OCI-LY3 (cell line): Measurements from ENCODE around the gene PDE6H.
A peak's percentile ranks its signal among the peaks of the same experiment; 100 is the strongest.

Experiments
- H2AFZ ChIP-seq: fragments of 200-600, 300-600 bp; shearing (Covaris generic); 2 replicates; pipeline ENCODE4 v1.6.0; 2014; ENCODE audit warnings: antibody characterized with exemption, low read depth, low read length
- H3K27ac ChIP-seq: fragments of 200-600, 300-600 bp; sonication (generic); 2 replicates; pipeline ENCODE4 v1.5.1; 2014; ENCODE audit warnings: mild to moderate bottlenecking, low read length, moderate library complexity, mixed read lengths
- H3K27me3 ChIP-seq: fragments of 200-600, 300-600 bp; sonication (generic); 2 replicates; pipeline ENCODE4 v1.6.1; 2014; ENCODE audit warnings: low read depth, low read length, mixed read lengths
- H3K36me3 ChIP-seq: fragments of 200-600, 300-600 bp; sonication (generic); replicated peaks from 2 replicates; pipeline ENCODE3; 2014; ENCODE audit warnings: low read depth, low read length, mixed read lengths
- H3K4me1 ChIP-seq: fragments of 300-600, 200-600 bp; sonication (generic); 2 replicates; pipeline ENCODE4 v1.6.1; 2014; ENCODE audit warnings: low read length, mixed read lengths
- H3K4me2 ChIP-seq: fragments of 200-600, 300-600 bp; sonication (generic); 2 replicates; pipeline ENCODE4 v1.6.1; 2014; ENCODE audit warnings: low read length, mixed read lengths
- H3K4me3 ChIP-seq: fragments of 300-600, 200-600 bp; sonication (generic); 2 replicates; pipeline ENCODE4 v1.5.1; 2014; ENCODE audit warnings: antibody characterized with exemption, mild to moderate bottlenecking, low read length, moderate library complexity
- H3K79me2 ChIP-seq: fragments of 300-600, 200-600 bp; shearing (Covaris generic); 2 replicates; pipeline ENCODE4 v1.6.1; 2014; ENCODE audit warnings: mild to moderate bottlenecking, low read length, mixed read lengths
- H3K9ac ChIP-seq: fragments of 300-600, 200-600 bp; shearing (Covaris generic); 2 replicates; pipeline ENCODE4 v1.6.0; 2014; ENCODE audit warnings: mild to moderate bottlenecking, low read length, moderate library complexity
- H3K9me3 ChIP-seq: fragments of 200-600, 300-600 bp; shearing (Covaris generic); 2 replicates; pipeline ENCODE4 v1.6.1; 2014; ENCODE audit warnings: low read length, mixed read lengths; ENCODE audit not compliant: insufficient read depth
- H4K20me1 ChIP-seq: fragments of 200-600, 300-600 bp; sonication (generic); 2 replicates; pipeline ENCODE4 v1.6.1; 2016; ENCODE audit warnings: low read length, mixed read lengths; ENCODE audit not compliant: insufficient read depth
- EZH2phosphoT487 ChIP-seq: fragments of 200-600 bp; shearing (Covaris generic); IDR thresholded peaks from 2 replicates; pipeline ENCODE4 v1.6.1; 2018; ENCODE audit warnings: antibody characterized with exemption, mixed run types, low read depth
- TF ChIP-seq, protein P1 (sequence below): fragments of 200-600, 300-600 bp; sonication (generic); IDR thresholded peaks from 2 replicates; pipeline ENCODE4 v1.5.1; 2014; ENCODE audit warnings: antibody characterized with exemption, low read length, low read depth

Gene PDE6H

DNA sequence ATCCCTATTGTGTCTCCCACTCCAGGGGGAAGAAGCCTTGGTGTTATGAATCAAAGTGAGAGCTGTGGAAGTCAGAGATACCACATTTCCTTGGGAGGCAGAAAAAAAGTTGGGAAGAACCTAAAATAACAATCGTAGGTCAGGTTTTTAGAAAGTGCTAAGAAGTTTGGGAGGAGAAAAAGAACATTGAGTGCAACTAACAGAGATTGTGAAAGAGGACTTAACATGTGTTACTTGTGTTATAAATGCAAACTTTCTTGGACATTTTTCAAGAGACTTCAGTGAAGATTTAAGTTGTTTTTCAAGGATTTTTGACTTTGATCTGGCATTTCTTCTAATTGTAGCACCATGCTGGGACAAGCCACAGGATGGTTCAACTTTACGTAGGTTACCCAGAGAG, 26.7 kb upstream of the PDE6H start:
- TF ChIP-seq EZH2phosphoT487: no peak
- TF ChIP-seq, protein P1, sequence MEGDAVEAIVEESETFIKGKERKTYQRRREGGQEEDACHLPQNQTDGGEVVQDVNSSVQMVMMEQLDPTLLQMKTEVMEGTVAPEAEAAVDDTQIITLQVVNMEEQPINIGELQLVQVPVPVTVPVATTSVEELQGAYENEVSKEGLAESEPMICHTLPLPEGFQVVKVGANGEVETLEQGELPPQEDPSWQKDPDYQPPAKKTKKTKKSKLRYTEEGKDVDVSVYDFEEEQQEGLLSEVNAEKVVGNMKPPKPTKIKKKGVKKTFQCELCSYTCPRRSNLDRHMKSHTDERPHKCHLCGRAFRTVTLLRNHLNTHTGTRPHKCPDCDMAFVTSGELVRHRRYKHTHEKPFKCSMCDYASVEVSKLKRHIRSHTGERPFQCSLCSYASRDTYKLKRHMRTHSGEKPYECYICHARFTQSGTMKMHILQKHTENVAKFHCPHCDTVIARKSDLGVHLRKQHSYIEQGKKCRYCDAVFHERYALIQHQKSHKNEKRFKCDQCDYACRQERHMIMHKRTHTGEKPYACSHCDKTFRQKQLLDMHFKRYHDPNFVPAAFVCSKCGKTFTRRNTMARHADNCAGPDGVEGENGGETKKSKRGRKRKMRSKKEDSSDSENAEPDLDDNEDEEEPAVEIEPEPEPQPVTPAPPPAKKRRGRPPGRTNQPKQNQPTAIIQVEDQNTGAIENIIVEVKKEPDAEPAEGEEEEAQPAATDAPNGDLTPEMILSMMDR: no peak
- H3K9ac ChIP-seq: no peak overlapping the region
- H3K4me3 ChIP-seq: no peak overlapping the region
- H3K4me2 ChIP-seq: no peak overlapping the region
- no peaks in the 10 kb centered on the region for H3K27me3 ChIP-seq
- H2AFZ ChIP-seq: no peak overlapping the region
- no peaks in the 10 kb centered on the region for H4K20me1 ChIP-seq
- H3K36me3 ChIP-seq: peaks cover 84% of the 10 kb centered on the region
- no peak overlapping the region for H3K27ac ChIP-seq
- no peaks in the 10 kb centered on the region for H3K9me3 ChIP-seq
- H3K79me2 ChIP-seq: peaks cover 30% of the 10 kb centered on the region
- peaks cover 36% of the 10 kb centered on the region for H3K4me1 ChIP-seq

DNA sequence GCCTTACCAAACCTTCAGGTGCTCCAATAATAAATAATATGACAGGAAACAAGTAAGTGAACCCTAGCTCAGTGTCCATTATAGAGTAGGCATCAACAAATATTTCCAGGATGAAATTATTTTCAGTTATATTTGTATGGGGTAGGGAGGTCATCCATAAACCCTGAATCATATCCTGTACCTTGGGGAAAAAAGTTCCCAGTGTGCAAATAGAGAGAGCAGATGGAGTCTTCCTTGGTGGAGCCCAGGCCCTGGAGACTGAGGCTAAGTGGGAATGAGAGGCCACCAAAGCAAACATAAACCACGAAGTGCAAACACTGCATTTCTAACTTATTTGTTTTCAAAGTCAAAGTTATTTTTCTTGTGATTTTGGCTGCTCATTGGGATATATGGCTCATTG, 26.0 kb upstream of the PDE6H start:
- H3K27ac ChIP-seq: no peak overlapping the region
- peaks cover 41% of the 10 kb centered on the region for H3K4me1 ChIP-seq
- H3K4me3 ChIP-seq: no peak overlapping the region
- no peak overlapping the region for H3K4me2 ChIP-seq
- peaks cover 37% of the 10 kb centered on the region for H3K79me2 ChIP-seq
- peaks cover 2% of the 10 kb centered on the region; the same call in 1 of the 2 replicates for H4K20me1 ChIP-seq
- H3K27me3 ChIP-seq: no peaks in the 10 kb centered on the region
- H3K9me3 ChIP-seq: no peaks in the 10 kb centered on the region
- H2AFZ ChIP-seq: no peak overlapping the region
- TF ChIP-seq EZH2phosphoT487: no peak
- TF ChIP-seq, protein P1: no peak
- no peak overlapping the region for H3K9ac ChIP-seq
- H3K36me3 ChIP-seq: peaks cover 83% of the 10 kb centered on the region

DNA sequence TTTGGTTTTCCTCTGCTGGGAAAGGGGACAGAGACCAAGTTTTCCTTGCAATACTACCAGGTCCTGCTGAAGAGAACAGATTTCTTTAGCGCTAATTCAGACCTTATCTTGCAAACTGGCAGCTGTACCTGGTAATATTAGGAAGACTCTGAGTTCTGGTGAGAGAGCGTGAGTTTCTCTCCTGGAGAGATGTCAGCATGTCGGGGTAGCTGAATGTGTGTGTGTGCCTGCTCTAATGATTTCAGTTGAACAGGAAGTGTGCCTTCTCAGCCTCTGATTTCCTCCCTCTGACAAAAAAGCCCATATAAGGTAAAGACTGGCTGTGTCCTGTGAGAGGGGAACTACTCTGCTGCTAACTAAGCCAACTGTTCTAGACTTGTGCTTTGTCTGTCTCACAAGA, 24.2 kb upstream of the PDE6H start:
- Histone ChIP-seq H3K36me3 (peaks cover 82% of the 10 kb centered on the region), H3K79me2 (peaks cover 55% of the 10 kb centered on the region), H2AFZ (no peak overlapping the region), H3K9me3 (no peaks in the 10 kb centered on the region), H3K4me2 (peak overlapping the region; percentile 84), H3K4me3 (peak overlapping the region; percentile 60), H4K20me1 (peaks cover 14% of the 10 kb centered on the region; the same call in 1 of the 2 replicates), H3K27ac (peak overlapping the region; percentile 97), H3K27me3 (no peaks in the 10 kb centered on the region), H3K4me1 (peaks cover 60% of the 10 kb centered on the region), H3K9ac (peak overlapping the region; percentile 90)
- TF ChIP-seq, protein P1: no peak

DNA sequence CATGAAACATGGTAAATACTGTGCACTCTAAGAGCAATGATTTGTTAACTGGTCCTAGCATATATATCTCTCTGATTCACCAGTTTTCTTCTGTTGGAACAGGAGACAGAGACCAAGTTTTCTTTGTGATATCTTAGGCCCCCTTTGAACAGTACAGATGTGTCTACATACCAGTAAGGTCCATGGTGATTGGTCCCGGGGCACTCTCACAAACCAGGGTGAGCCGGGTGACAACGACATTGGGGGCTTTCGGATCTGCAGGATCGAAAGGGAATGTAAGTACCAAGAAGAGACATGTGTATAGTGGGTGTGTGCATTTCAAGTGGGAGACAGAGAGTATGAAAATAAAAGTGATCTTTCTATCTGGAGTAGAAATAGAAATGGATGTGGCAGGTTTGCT, 23.2 kb upstream of the PDE6H start:
- H3K4me1 ChIP-seq: peaks cover 69% of the 10 kb centered on the region
- TF ChIP-seq, protein P1: no peak
- no peak for TF ChIP-seq EZH2phosphoT487
- H3K9ac ChIP-seq: peak overlapping the region; percentile 90
- peaks cover 65% of the 10 kb centered on the region for H3K79me2 ChIP-seq
- H3K4me3 ChIP-seq: no peak overlapping the region
- H3K27me3 ChIP-seq: no peaks in the 10 kb centered on the region
- H3K9me3 ChIP-seq: no peaks in the 10 kb centered on the region
- H3K36me3 ChIP-seq: peaks cover 82% of the 10 kb centered on the region
- H2AFZ ChIP-seq: no peak overlapping the region
- H3K27ac ChIP-seq: peak overlapping the region; percentile 97
- peaks cover 14% of the 10 kb centered on the region; the same call in 1 of the 2 replicates for H4K20me1 ChIP-seq
- H3K4me2 ChIP-seq: peak overlapping the region; percentile 84
